PC-9 (cell line): ENCODE measurements around the gene ZEB2. TPM values are rescaled to one million over a fixed set of nuclear protein-coding genes. Genes with fewer than 3 reads are reported as not detected.

Experiments
- BruUV-seq: library from RNA; stranded (reverse); fragments of 400-500 nt; replicated peaks from 2 replicates; lab custom pipeline; 2021; lab: Mats Ljungman, UMichigan
- CTCF ChIA-PET: fragments of 300-600 bp; sonication (Branson Sonifier 250); formaldehyde crosslinking; loops from one replicate; lab custom pipeline; 2022; ENCODE audit warnings: antibody characterized with exemption; lab: Charles Lee
- POLR2A ChIA-PET: fragments of 300-600 bp; sonication (Branson Sonifier 250); formaldehyde crosslinking; loops from one replicate; lab custom pipeline; 2022; ENCODE audit warnings: antibody characterized with exemption; ENCODE audit not compliant: unreplicated experiment; lab: Charles Lee
- DNase-seq, 2 experiments: peaks; one replicate each; pipeline versions ENCODE4 v3.0.0 to v3.0.0-alpha.2; 2015 to 2022; ENCODE audit warnings: mixed read lengths in 1 of 2
- H2AFZ ChIP-seq: fragments of 200-600 bp; sonication (generic); 2 replicates; pipeline ENCODE4 v1.8.1; 2017; ENCODE audit warnings: antibody characterized with exemption
- H3F3A ChIP-seq: fragments of 200-600 bp; sonication (generic); 2 replicates; pipeline ENCODE4 v1.8.1; 2017; ENCODE audit warnings: antibody characterized with exemption, mild to moderate bottlenecking, low read depth; ENCODE audit not compliant: insufficient read depth
- H3K27ac ChIP-seq: fragments of 200-600 bp; sonication (generic); 2 replicates; pipeline ENCODE4 v1.6.1; 2016; ENCODE audit warnings: mixed run types
- H3K27me3 ChIP-seq: fragments of 200-600 bp; sonication (generic); 2 replicates; pipeline ENCODE4 v1.6.1; 2016; ENCODE audit warnings: low read depth, mixed run types; ENCODE audit not compliant: insufficient read depth
- H3K36me3 ChIP-seq: fragments of 200-600 bp; sonication (generic); 2 replicates; pipeline ENCODE4 v1.6.1; 2016; ENCODE audit warnings: low read depth, mixed run types
- H3K4me1 ChIP-seq: fragments of 200-600 bp; sonication (generic); replicated peaks from 2 replicates; pipeline ENCODE4 v1.6.1; 2016; ENCODE audit warnings: mixed run types; ENCODE audit not compliant: insufficient read depth
- H3K4me2 ChIP-seq: fragments of 200-600 bp; sonication (generic); 2 replicates; pipeline ENCODE4 v1.6.1; 2017; ENCODE audit warnings: mixed run types
- H3K4me3 ChIP-seq: fragments of 200-600 bp; sonication (generic); 2 replicates; pipeline ENCODE4 v1.6.1; 2016; ENCODE audit warnings: mixed run types
- H3K79me2 ChIP-seq: fragments of 200-600 bp; sonication (generic); 2 replicates; pipeline ENCODE4 v1.6.1; 2017; ENCODE audit warnings: low read depth, mixed run types
- H3K9me2 ChIP-seq: fragments of 200-600 bp; sonication (generic); 2 replicates; pipeline ENCODE4 v1.8.1; 2017; ENCODE audit warnings: mild to moderate bottlenecking; ENCODE audit not compliant: insufficient read depth
- H3K9me3 ChIP-seq: fragments of 200-600 bp; sonication (generic); 2 replicates; pipeline ENCODE4 v1.8.1; 2016; ENCODE audit warnings: low read depth; ENCODE audit not compliant: insufficient read depth
- H4K20me1 ChIP-seq: fragments of 200-600 bp; sonication (generic); 2 replicates; pipeline ENCODE4 v1.8.1; 2017; ENCODE audit not compliant: insufficient read depth
- EZH2 ChIP-seq: fragments of 200-600 bp; sonication (generic); IDR thresholded peaks from 2 replicates; pipeline ENCODE4 v1.8.0; 2017; ENCODE audit warnings: antibody characterized with exemption, low read depth
- intact Hi-C: fragments of 100-400 bp; cut with micrococcal nuclease; formaldehyde crosslinking; loops from one replicate; pipeline ENCODE4 v1.10.0; 2022; ENCODE audit not compliant: unreplicated experiment
- total RNA-seq: library from RNA; stranded (reverse); gene quantifications from 2 replicates; pipeline ENCODE4 v1.2.3, GENCODE V29; 2021
- TF ChIP-seq, protein P1 (sequence below): fragments of 200-600 bp; sonication (generic); conservative IDR thresholded peaks from 2 replicates; pipeline ENCODE4 v1.6.1; 2017; ENCODE audit warnings: mixed run types, antibody characterized with exemption, mild to moderate bottlenecking, moderate library complexity

The ZEB2 gene
- total RNA-seq, 1 experiment from 2014 or later: 0.09 TPM

- intact Hi-C loops: loop anchor here (1.0 kb wide), 2 partner anchors 27 to 459 kb away; a partner anchor contains a TSS
- no peak overlapping the region for H3K4me2 ChIP-seq
- H3K4me3 ChIP-seq: no peak overlapping the region
- no peak for DNase-seq
- peaks cover 32% of the 10 kb centered on the region for H3K4me1 ChIP-seq
- ChIA-PET POLR2A (no interaction called here), CTCF (no interaction called here)
- no peaks in the 10 kb centered on the region for H3K27me3 ChIP-seq
- H4K20me1 ChIP-seq: no peaks in the 10 kb centered on the region
- H2AFZ ChIP-seq: 0 out of 2 replicates have a peak overlapping the region, but pooled peaks have one; percentile 35
- H3K9me2 ChIP-seq: no peaks in the 10 kb centered on the region
- H3F3A ChIP-seq: no peaks in the 10 kb centered on the region
- no peaks in the 10 kb centered on the region for H3K79me2 ChIP-seq
- H3K9me3 ChIP-seq: peaks cover 12% of the 10 kb centered on the region; the same call in 1 of the 2 replicates
- BruUV-seq: no TSS peak
- H3K36me3 ChIP-seq: no peaks in the 10 kb centered on the region
- TF ChIP-seq EZH2: no peak
- TF ChIP-seq, protein P1, sequence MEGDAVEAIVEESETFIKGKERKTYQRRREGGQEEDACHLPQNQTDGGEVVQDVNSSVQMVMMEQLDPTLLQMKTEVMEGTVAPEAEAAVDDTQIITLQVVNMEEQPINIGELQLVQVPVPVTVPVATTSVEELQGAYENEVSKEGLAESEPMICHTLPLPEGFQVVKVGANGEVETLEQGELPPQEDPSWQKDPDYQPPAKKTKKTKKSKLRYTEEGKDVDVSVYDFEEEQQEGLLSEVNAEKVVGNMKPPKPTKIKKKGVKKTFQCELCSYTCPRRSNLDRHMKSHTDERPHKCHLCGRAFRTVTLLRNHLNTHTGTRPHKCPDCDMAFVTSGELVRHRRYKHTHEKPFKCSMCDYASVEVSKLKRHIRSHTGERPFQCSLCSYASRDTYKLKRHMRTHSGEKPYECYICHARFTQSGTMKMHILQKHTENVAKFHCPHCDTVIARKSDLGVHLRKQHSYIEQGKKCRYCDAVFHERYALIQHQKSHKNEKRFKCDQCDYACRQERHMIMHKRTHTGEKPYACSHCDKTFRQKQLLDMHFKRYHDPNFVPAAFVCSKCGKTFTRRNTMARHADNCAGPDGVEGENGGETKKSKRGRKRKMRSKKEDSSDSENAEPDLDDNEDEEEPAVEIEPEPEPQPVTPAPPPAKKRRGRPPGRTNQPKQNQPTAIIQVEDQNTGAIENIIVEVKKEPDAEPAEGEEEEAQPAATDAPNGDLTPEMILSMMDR: no peak
- no peak overlapping the region for H3K27ac ChIP-seq
Observed at GRCh38 chr2:144358979-144359541, 160.9 kb downstream of the ZEB2 start.

DNA sequence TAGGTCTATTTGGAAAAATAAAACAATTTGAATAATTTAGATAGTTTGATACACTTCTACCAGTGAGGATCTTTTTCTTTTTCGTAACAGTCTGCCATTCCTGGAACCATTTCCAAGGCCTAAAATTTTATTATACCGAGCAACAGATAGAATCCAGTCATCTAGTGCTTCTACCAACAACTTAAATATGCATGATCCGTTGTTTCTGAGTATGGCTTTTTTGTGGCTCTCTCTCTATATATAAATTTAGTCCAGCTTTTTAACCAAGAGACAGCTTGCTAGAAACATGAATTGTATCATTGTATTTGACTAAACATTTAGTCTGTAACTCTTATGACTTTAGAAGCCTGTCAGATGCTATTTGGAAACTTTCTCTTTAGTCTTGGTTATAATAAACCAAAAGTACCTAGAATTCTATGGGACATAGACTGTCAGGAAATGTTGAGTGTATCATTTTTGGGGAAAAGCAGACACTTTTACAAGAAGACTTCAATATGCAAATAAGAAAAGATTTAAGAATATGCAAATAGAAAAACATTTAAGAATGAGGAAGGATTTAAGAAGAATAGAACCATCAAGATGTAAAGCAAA is 161.4 kb downstream of the ZEB2 start:
- ChIA-PET CTCF (no interaction called here), POLR2A (interaction anchor here (0.7 kb wide), 1 partner anchor 672 kb away, joined by 5 read pairs; no protein-coding TSS in a partner anchor)
- peak overlapping the region; percentile 46 for H3K4me2 ChIP-seq
- H3F3A ChIP-seq: no peaks in the 10 kb centered on the region
- no peaks in the 10 kb centered on the region for H3K9me2 ChIP-seq
- no peak for DNase-seq
- intact Hi-C loops: loop anchor here (1.0 kb wide), 2 partner anchors 26 to 458 kb away; a partner anchor contains a TSS
- H3K27me3 ChIP-seq: no peaks in the 10 kb centered on the region
- H4K20me1 ChIP-seq: no peaks in the 10 kb centered on the region
- BruUV-seq: TSS peak; percentile 80
- no peak overlapping the region for H3K4me3 ChIP-seq
- H3K36me3 ChIP-seq: no peaks in the 10 kb centered on the region
- 0 out of 2 replicates have a peak overlapping the region, but pooled peaks have one; percentile 2 for H2AFZ ChIP-seq
- no peaks in the 10 kb centered on the region for H3K79me2 ChIP-seq
- peaks cover 12% of the 10 kb centered on the region; the same call in 1 of the 2 replicates for H3K9me3 ChIP-seq
- peak overlapping the region; percentile 63 for H3K27ac ChIP-seq
- TF ChIP-seq, protein P1: no peak
- TF ChIP-seq EZH2: no peak
- H3K4me1 ChIP-seq: peaks cover 32% of the 10 kb centered on the region

GRCh38 chr2:144357623-144358373 is 162.1 kb downstream of the ZEB2 start:
- Histone ChIP-seq H3F3A (no peaks in the 10 kb centered on the region), H2AFZ (no peak overlapping the region), H3K27ac (peak overlapping the region; percentile 63), H3K79me2 (no peaks in the 10 kb centered on the region), H4K20me1 (no peaks in the 10 kb centered on the region), H3K27me3 (no peaks in the 10 kb centered on the region), H3K4me1 (peaks cover 31% of the 10 kb centered on the region), H3K36me3 (no peaks in the 10 kb centered on the region), H3K4me2 (peak overlapping the region; percentile 46), H3K9me2 (no peaks in the 10 kb centered on the region), H3K9me3 (peaks cover 12% of the 10 kb centered on the region; the same call in 1 of the 2 replicates), H3K4me3 (no peak overlapping the region)
- no TSS peak for BruUV-seq
- peak; percentile 65 to 95 for DNase-seq
- POLR2A ChIA-PET: interaction anchor here (0.6 to 0.7 kb wide), 2 partner anchors 80 to 671 kb away, joined by 5 to 7 read pairs; no protein-coding TSS in a partner anchor
- TF ChIP-seq, protein P1: no peak
- no peak for TF ChIP-seq EZH2
- CTCF ChIA-PET: interaction anchor here (0.6 kb wide), 1 partner anchor 1101 kb away, joined by 3 read pairs; no protein-coding TSS in a partner anchor
- intact Hi-C loops: loop anchor here (1.0 kb wide), 2 partner anchors 25 to 457 kb away; a partner anchor contains a TSS
